HepG2 (cell line): Measurements from ENCODE around the gene PLEKHG4. TPM values are rescaled to one million over a fixed set of nuclear protein-coding genes. Genes with fewer than 3 reads are reported as not detected.

Experiments used
- ATAC-seq: fragments of 200-7000 bp; cut with Tn5 transposase; 3 replicates; pipeline ENCODE4 v1.9.1; 2020; ENCODE audit warnings: mild to moderate bottlenecking, moderate library complexity
- BruUV-seq: library from RNA; stranded (reverse); fragments of 400-500 nt; replicated peaks from 2 replicates; lab custom pipeline; 2021; lab: Mats Ljungman, UMichigan
- CTCF ChIA-PET: fragments of 300-600 bp; formaldehyde crosslinking; extraction: SDS; loops from one replicate; lab custom pipeline; 2021; ENCODE audit warnings: low total read pairs, inconsistent platforms, low intra/inter-chr PET ratio; lab: Yijun Ruan, JAX
- POLR2A ChIA-PET: fragments of 350-600 bp; sonication (Branson Sonifier 250); formaldehyde crosslinking; loops from one replicate; lab custom pipeline; 2020; ENCODE audit warnings: antibody characterized with exemption, inconsistent platforms; lab: Yijun Ruan, JAX
- DNase-seq: peaks from one replicate; pipeline ENCODE4 v3.0.0-alpha.2; 2015; ENCODE audit warnings: low spot score
- FAIRE-seq: peaks from 3 replicates; lab custom pipeline; 2011; peaks lifted over from hg19 to GRCh38; lab: Jason Lieb, UNC
- H2AFZ ChIP-seq: one replicate; pipeline ENCODE4 v1.6.1; 2011; ENCODE audit warnings: low read length, inconsistent platforms
- H3K27ac ChIP-seq: fragments of 300-600 bp; 3 replicates; pipeline ENCODE4 v1.8.0; 2011; ENCODE audit warnings: mixed run types, mild to moderate bottlenecking, mixed read lengths, low read length, inconsistent platforms; ENCODE audit not compliant: insufficient read depth; ENCODE audit errors: extremely low read length
- H3K27me3 ChIP-seq, 2 experiments: fragments of 200-600 bp in 1 of 2; 2 replicates in 1 of 2; 3 replicates in 1 of 2; pipeline versions ENCODE4 v1.6.0 to v1.8.0; 2011; ENCODE audit warnings: low read length in 2 of 2, mild to moderate bottlenecking in 2 of 2, moderate library complexity in 2 of 2, inconsistent platforms in 1 of 2; ENCODE audit not compliant: insufficient read depth in 2 of 2, control insufficient read depth in 1 of 2
- H3K36me3 ChIP-seq, 2 experiments: fragments of 200-600 bp in 1 of 2; replicated peaks in 1 of 2; 2 replicates in 1 of 2; 3 replicates in 1 of 2; pipeline versions ENCODE4 v1.5.1 to v1.8.0; 2011; ENCODE audit warnings: low read length in 2 of 2, inconsistent platforms in 1 of 2; ENCODE audit not compliant: insufficient read depth in 2 of 2, control insufficient read depth in 1 of 2
- H3K4me1 ChIP-seq: 2 replicates; pipeline ENCODE4 v1.5.1; 2012; ENCODE audit warnings: low read length, inconsistent platforms; ENCODE audit not compliant: insufficient read depth
- H3K4me2 ChIP-seq: 2 replicates; pipeline ENCODE4 v1.6.0; 2011; ENCODE audit warnings: low read depth, low read length, inconsistent platforms
- H3K4me3 ChIP-seq, 3 experiments: fragments of 200-600 bp in 1 of 3; sonication (generic), shearing (Covaris generic) in 1 of 3; replicated peaks in 1 of 3; 2 replicates each; pipeline ENCODE4 v1.5.1; 2011 to 2016; ENCODE audit warnings: low read length in 3 of 3, inconsistent platforms in 2 of 3, low read depth in 2 of 3, mild to moderate bottlenecking in 2 of 3, control low read depth in 1 of 3, mixed read lengths in 1 of 3; ENCODE audit not compliant: insufficient read depth in 1 of 3
- H3K79me2 ChIP-seq: one replicate; pipeline ENCODE4 v1.6.1; 2011; ENCODE audit warnings: low read length, inconsistent platforms; ENCODE audit not compliant: insufficient read depth
- H3K9ac ChIP-seq: 2 replicates; pipeline ENCODE4 v1.6.0; 2011; ENCODE audit warnings: mild to moderate bottlenecking, low read depth, low read length, inconsistent platforms; ENCODE audit not compliant: insufficient read depth
- H3K9me3 ChIP-seq: 2 replicates; pipeline ENCODE4 v1.5.1; 2012; ENCODE audit warnings: mild to moderate bottlenecking, low read length
- H4K20me1 ChIP-seq: 2 replicates; pipeline ENCODE4 v1.6.0; 2011; ENCODE audit warnings: inconsistent platforms, mild to moderate bottlenecking, low read length, moderate library complexity; ENCODE audit not compliant: insufficient read depth
- AGO1 ChIP-seq: fragments of 200-400 bp; formaldehyde crosslinking; IDR thresholded peaks from 2 replicates; pipeline ENCODE4 v1.6.1; 2017; ENCODE audit warnings: mild to moderate bottlenecking, low read depth, low read length, moderate library complexity; ENCODE audit not compliant: poor library complexity, severe bottlenecking
- AGO2 ChIP-seq: fragments of 200-400 bp; formaldehyde crosslinking; optimal IDR thresholded peaks from 2 replicates; pipeline ENCODE3; 2017; ENCODE audit warnings: mild to moderate bottlenecking, low read depth, low read length, moderate library complexity
- JARID2 ChIP-seq: sonication (generic); formaldehyde crosslinking; IDR thresholded peaks from 2 replicates; pipeline ENCODE4 v1.8.1; 2023; ENCODE audit warnings: missing genetic modification reagents, inconsistent platforms; ENCODE audit not compliant: insufficient replicate concordance
- KDM2A ChIP-seq: sonication (generic); formaldehyde crosslinking; IDR thresholded peaks from 2 replicates; pipeline ENCODE4 v1.4.0; 2020; ENCODE audit warnings: low read depth, missing genetic modification reagents, borderline replicate concordance
- NFATC3 ChIP-seq: sonication (generic); formaldehyde crosslinking; IDR thresholded peaks from 2 replicates; pipeline ENCODE4 v1.5.1; 2020; ENCODE audit warnings: mild to moderate bottlenecking, missing genetic modification reagents
- NONO ChIP-seq, 2 experiments: fragments of 450-650 bp in 1 of 2; sonication (generic) in 1 of 2; formaldehyde crosslinking in 1 of 2; IDR thresholded peaks in 1 of 2; conservative IDR thresholded peaks in 1 of 2; 2 replicates each; pipeline versions ENCODE4 v1.6.1 to v1.8.0; 2017 to 2022; ENCODE audit warnings: mild to moderate bottlenecking in 1 of 2, missing genetic modification reagents in 1 of 2, moderate library complexity in 1 of 2
- POLR2A ChIP-seq, 2 experiments: IDR thresholded peaks; 2 replicates each; pipeline ENCODE4 v1.6.1; 2011; ENCODE audit warnings: low read depth in 2 of 2, low read length in 2 of 2, mild to moderate bottlenecking in 1 of 2, moderate library complexity in 1 of 2; ENCODE audit not compliant: insufficient read depth in 1 of 2
- POLR2AphosphoS5 ChIP-seq: IDR thresholded peaks from 2 replicates; pipeline ENCODE4 v1.6.1; 2012; ENCODE audit warnings: low read depth, low read length
- POLR2G ChIP-seq: fragments of 200-400 bp; formaldehyde crosslinking; IDR thresholded peaks from 2 replicates; pipeline ENCODE4 v1.6.1; 2018; ENCODE audit warnings: mild to moderate bottlenecking, low read depth, low read length, moderate library complexity
- RBM22 ChIP-seq: fragments of 200-400 bp; formaldehyde crosslinking; optimal IDR thresholded peaks from 2 replicates; pipeline ENCODE3; 2017; ENCODE audit warnings: mild to moderate bottlenecking, low read length, moderate library complexity
- SOX5 ChIP-seq: IDR thresholded peaks from 2 replicates; pipeline ENCODE4 v1.6.1; 2016; ENCODE audit warnings: borderline replicate concordance
- TAF15 ChIP-seq: fragments of 200-400 bp; formaldehyde crosslinking; IDR thresholded peaks from one replicate; pipeline ENCODE4 v1.6.1; 2018; ENCODE audit warnings: mild to moderate bottlenecking, low read depth, low read length; ENCODE audit not compliant: poor library complexity, severe bottlenecking
- ZFP91 ChIP-seq: sonication (generic); formaldehyde crosslinking; IDR thresholded peaks from 2 replicates; pipeline ENCODE4 v1.9.0; 2022; ENCODE audit warnings: missing genetic modification reagents, mild to moderate bottlenecking, borderline replicate concordance
- ZFY ChIP-seq: sonication (generic); formaldehyde crosslinking; IDR thresholded peaks from 2 replicates; pipeline ENCODE4 v1.4.0; 2020; ENCODE audit warnings: missing genetic modification reagents
- ZNF263 ChIP-seq: sonication (generic); formaldehyde crosslinking; IDR thresholded peaks from 2 replicates; pipeline ENCODE4 v1.4.0; 2020; ENCODE audit warnings: missing genetic modification reagents
- WGBS: methylation state at CpG from one replicate; pipeline ENCODE4 v1.1.6; 2017; ENCODE audit warnings: low lambda C conversion rate; 5-methylcytosine and 5-hydroxymethylcytosine counted together
- in situ Hi-C: cut with HindIII; loops from 2 replicates; pipeline ENCODE4 v1.10.0; 2017; ENCODE audit warnings: low pct_unique_long_range_greater_than_20kb; ENCODE audit not compliant: extremely low pct_ligation_motif_present
- intact Hi-C: fragments of 100-400 bp; cut with micrococcal nuclease; formaldehyde crosslinking; loops from one replicate; pipeline ENCODE4 v1.10.0; 2022; ENCODE audit not compliant: unreplicated experiment
- polyA plus RNA-seq, 8 experiments: library from polyadenylated mRNA; depleted of rRNA in 3 of 8; stranded (reverse) in 7 of 8; unstranded in 1 of 8; fragments of >200 nt; fragmentation: Illumina TruSeq in 4 of 8; extraction: Trizol in 4 of 8; gene quantifications; 2 replicates each; pipeline versions ENCODE4 v1.2.1 to v1.2.3, GENCODE V29; 2011 to 2016; ENCODE audit warnings: low read depth in 4 of 8, missing spikeins in 1 of 8, mixed read lengths in 1 of 8; ENCODE audit not compliant: insufficient read depth in 1 of 8
- total RNA-seq, 5 experiments: library from RNA; depleted of rRNA; stranded (reverse); fragments of >200 nt; fragmentation: Illumina TruSeq; extraction: Trizol; gene quantifications; 2 replicates each; pipeline ENCODE4 v1.2.3, GENCODE V29; 2016; ENCODE audit warnings: low read depth in 1 of 5

Gene PLEKHG4
- total and polyA plus RNA-seq, 2 of the 13 experiments (the other 11 are each of a cell fraction or from before 2014, with no cell fraction given): 7.1 to 13.6 TPM

- ChIA-PET POLR2A (interaction anchor here (1.2 to 2.6 kb wide), 2 partner anchors 9 to 22 kb away, joined by 4 to 13 read pairs; partner anchors contain the start of genes FHOD1, PLEKHG4 and SLC9A5), CTCF (no interaction called here)
- intact Hi-C loops (no loop called here), in situ Hi-C loops (no loop called here)
- ATAC-seq (peak; percentile 12; the same call in 2 of the 3 replicates), FAIRE-seq (no peak), DNase-seq (no peak)
- Histone ChIP-seq H3K4me3 (no peak overlapping the region), H3K9me3 (no peaks in the 10 kb centered on the region), H3K79me2 (no peaks in the 10 kb centered on the region), H3K4me2 (no peak overlapping the region), H3K27me3 (peaks cover 7 to 17% of the 10 kb centered on the region in 2 experiments; a peak in 4 of 5 replicates), H4K20me1 (no peaks in the 10 kb centered on the region; the same call in 1 of the 2 replicates), H3K4me1 (no peaks in the 10 kb centered on the region), H3K27ac (no peak overlapping the region), H3K36me3 (no peaks in the 10 kb centered on the region), H2AFZ (no peak overlapping the region), H3K9ac (no peak overlapping the region)
- TF ChIP-seq SOX5 (CRISPR knock-in tag): no peak
- TF ChIP-seq KDM2A: peak; percentile 70
- WGBS: 14% methylated on average over 5 of the region's 5 CpGs
- BruUV-seq: no TSS peak
These were observed 9.6 kb upstream of the PLEKHG4 start for GRCh38 chr16:67269766-67270165.

GRCh38 chr16:67270931-67271338 is 8.4 kb upstream of the PLEKHG4 start:
- FAIRE-seq (no peak), DNase-seq (no peak)
- Histone ChIP-seq H3K4me2 (no peak overlapping the region), H3K79me2 (no peaks in the 10 kb centered on the region), H3K9ac (no peak overlapping the region), H4K20me1 (no peaks in the 10 kb centered on the region; the same call in 1 of the 2 replicates), H3K4me1 (no peaks in the 10 kb centered on the region)
- CTCF ChIA-PET: no interaction called here
- in situ Hi-C loops: no loop called here
- TF ChIP-seq JARID2 (CRISPR knock-in tag) (no peak), NONO (IDR thresholded peaks at IDR 0.05) (no peak), NONO (CRISPR knock-in tag; conservative IDR thresholded peaks at IDR 0.05) (0 out of 2 replicates have a peak, but pooled peaks have one; percentile 19), ZNF263 (CRISPR knock-in tag) (peak; percentile 87), ZFY (CRISPR knock-in tag) (0 out of 2 replicates have a peak, but pooled peaks have one; percentile 6), ZFP91 (CRISPR knock-in tag) (peak; percentile 24; the same call in 1 of the 2 replicates), RBM22 (peak; percentile 6), AGO2 (peak; percentile 98), POLR2G (peak; percentile 72; the same call in 1 of the 2 replicates), TAF15 (peak; percentile 29), NFATC3 (CRISPR knock-in tag) (no peak), POLR2A (IDR thresholded peaks at IDR 0.05; ENCODE audit: insufficient read depth in 1 of 2, low read depth in 2 of 2, low read length in 2 of 2) (0 out of 4 replicates have a peak, but pooled peaks of 1 of the 2 experiments have one; percentile 5), POLR2AphosphoS5 (no peak), AGO1 (peak; percentile 83)
- TF ChIP-seq, all 625 proteins: peak for 10
- 89% methylated on average over 10 of the region's 11 CpGs for WGBS
- H3K27ac ChIP-seq: no peak overlapping the region
- intact Hi-C loops: no loop called here
- peaks cover 0 to 1% of the 10 kb centered on the region in 2 experiments; a peak in 1 of 5 replicates for H3K36me3 ChIP-seq
- peaks cover 0 to 6% of the 10 kb centered on the region in 2 experiments; a peak in 3 of 5 replicates for H3K27me3 ChIP-seq
- no TSS peak for BruUV-seq
- H2AFZ ChIP-seq: no peak overlapping the region
- POLR2A ChIA-PET: interaction anchor here (0.9 to 2.6 kb wide), 4 partner anchors 10 to 61 kb away, joined by 3 to 13 read pairs (median 3); partner anchors contain the start of genes FHOD1, SLC9A5 and TMEM208
- ATAC-seq: peak; percentile 22
- no peaks in the 10 kb centered on the region for H3K9me3 ChIP-seq
- no peak overlapping the region for H3K4me3 ChIP-seq
